Astrocyte of the spinal cord (primary cell): Measurements from ENCODE around the gene SLAMF1.

Experiments
- DNase-seq: peaks from one replicate; pipeline ENCODE4 v3.0.0; 2011; ENCODE audit warnings: low read depth, low spot score
- H3K4me3 ChIP-seq: 2 replicates; pipeline ENCODE4 v1.5.1; 2011; ENCODE audit warnings: low read depth, mild to moderate bottlenecking, low read length, moderate library complexity
- in situ Hi-C: cut with HindIII; loops from 2 replicates; pipeline ENCODE4 v1.10.0; 2017; ENCODE audit warnings: low sequenced_read_pairs
- TF ChIP-seq, protein P1 (sequence below): IDR thresholded peaks from 2 replicates; pipeline ENCODE4 v1.5.1; 2012; ENCODE audit warnings: low read depth, mild to moderate bottlenecking, low read length, inconsistent platforms

SLAMF1 gene

DNA sequence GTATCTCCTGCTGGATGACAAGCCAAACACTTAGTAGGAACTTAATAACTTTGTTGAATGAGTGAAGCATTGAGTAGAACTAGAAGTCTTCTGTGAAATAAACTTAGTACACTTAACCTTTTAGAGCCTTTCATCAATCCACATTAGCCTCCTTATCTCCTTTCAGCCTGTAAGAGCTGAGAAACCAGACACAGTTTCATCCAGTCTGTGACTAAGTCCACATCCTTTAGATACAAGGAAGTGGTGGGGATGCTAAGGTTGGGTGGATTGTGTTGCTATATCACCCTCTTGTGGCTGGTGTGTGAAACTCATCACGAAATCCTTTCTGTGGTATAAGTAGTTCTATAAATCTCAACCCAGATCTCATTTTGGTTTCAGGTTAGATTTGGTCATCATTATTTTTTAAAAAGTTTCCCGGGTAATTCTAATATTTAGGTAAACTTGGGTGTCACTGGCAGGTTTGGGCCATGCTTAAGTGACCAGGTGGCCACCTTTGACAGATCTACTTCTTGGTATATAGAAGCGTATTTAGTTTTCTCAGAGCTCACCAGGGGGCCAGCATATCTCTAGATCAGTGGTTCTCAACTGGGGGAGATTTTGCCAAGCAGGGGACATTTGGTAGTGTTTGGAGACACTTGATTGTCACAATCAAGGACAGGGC is 39.7 kb downstream of the SLAMF1 start:
- in situ Hi-C loops = no loop called here
- no peak overlapping the region for H3K4me3 ChIP-seq
- TF ChIP-seq, protein P1, sequence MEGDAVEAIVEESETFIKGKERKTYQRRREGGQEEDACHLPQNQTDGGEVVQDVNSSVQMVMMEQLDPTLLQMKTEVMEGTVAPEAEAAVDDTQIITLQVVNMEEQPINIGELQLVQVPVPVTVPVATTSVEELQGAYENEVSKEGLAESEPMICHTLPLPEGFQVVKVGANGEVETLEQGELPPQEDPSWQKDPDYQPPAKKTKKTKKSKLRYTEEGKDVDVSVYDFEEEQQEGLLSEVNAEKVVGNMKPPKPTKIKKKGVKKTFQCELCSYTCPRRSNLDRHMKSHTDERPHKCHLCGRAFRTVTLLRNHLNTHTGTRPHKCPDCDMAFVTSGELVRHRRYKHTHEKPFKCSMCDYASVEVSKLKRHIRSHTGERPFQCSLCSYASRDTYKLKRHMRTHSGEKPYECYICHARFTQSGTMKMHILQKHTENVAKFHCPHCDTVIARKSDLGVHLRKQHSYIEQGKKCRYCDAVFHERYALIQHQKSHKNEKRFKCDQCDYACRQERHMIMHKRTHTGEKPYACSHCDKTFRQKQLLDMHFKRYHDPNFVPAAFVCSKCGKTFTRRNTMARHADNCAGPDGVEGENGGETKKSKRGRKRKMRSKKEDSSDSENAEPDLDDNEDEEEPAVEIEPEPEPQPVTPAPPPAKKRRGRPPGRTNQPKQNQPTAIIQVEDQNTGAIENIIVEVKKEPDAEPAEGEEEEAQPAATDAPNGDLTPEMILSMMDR = peak; percentile 73
- DNase-seq = peak; percentile 76

DNA sequence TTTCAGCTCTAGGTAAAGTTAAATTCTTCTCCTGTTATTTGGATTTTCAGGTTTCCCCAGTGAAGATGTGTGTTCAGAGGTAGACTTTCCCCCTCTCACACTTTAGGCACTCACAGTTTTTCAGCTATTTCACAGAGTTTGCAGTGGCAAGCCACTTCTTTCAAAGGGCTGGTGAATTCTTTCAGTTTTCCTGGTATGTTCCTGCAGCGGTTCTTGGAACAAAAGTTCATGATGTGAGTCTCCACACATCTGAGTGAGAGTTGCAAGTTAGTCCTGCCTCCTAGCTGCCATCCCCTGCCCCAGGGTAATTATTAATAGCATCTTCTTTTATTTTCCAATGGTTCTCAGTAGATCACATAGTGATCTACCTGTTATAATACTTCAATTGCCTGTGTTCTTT is 40.2 kb downstream of the SLAMF1 start:
- TF ChIP-seq, protein P1 = no peak
- DNase-seq = no peak
- no peak overlapping the region for H3K4me3 ChIP-seq
- in situ Hi-C loops = no loop called here

DNA sequence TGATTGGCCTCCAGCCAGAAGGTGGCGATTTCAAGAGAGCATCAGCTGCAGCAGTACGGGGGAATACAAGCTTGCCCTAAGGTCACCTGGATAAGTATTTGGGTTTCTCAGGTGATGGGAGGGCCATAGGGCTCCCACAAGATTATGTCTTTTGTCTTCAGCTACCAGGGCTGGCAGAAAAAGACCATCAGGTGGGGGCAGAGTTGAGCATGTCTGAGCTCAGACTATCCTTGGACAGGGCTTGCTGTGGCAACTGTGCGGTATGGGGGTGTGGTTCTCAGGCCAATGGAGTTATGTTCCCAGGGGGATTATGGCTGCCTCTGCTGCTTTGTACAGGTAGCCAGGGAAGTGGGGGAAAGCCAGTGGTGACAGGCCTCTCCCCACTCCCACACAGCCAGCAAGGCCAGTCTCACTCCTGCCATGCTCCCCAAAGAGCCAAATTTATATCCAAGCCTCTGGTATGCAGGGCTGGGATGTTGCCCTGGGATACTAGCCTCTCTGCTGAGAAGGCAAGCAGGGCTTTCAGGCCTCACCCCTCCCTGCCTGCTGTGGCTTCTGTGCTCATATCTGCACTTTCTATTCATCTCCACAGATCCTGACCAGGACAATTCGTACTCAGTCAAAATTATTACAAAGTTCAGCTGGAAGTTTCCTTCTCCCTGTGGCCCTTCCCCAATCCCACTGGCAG is 40.9 kb downstream of the SLAMF1 start:
- in situ Hi-C loops = no loop called here
- H3K4me3 ChIP-seq = no peak overlapping the region
- DNase-seq = no peak
- TF ChIP-seq, protein P1 = no peak

DNA sequence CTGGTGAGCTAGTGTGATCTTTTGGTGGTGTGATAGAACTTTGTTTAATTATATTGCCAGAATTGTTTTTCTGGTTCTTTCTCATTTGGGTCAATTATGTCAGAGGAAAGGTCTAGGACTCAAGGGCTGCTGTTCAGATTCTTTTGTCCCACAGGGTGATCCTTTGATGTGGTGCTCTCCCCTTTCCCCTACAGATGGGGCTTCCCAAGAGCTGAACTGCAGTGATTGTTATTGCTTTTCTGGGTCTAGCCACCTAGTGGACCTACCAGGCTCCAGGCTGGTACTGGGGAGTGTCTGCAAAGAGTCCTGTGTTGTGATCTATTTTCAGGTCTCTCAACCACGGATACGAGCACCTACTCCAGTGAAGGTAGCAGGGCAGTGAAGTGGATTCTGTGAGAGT is 41.6 kb downstream of the SLAMF1 start:
- TF ChIP-seq, protein P1 = no peak
- no peak overlapping the region for H3K4me3 ChIP-seq
- in situ Hi-C loops = no loop called here
- no peak for DNase-seq

DNA sequence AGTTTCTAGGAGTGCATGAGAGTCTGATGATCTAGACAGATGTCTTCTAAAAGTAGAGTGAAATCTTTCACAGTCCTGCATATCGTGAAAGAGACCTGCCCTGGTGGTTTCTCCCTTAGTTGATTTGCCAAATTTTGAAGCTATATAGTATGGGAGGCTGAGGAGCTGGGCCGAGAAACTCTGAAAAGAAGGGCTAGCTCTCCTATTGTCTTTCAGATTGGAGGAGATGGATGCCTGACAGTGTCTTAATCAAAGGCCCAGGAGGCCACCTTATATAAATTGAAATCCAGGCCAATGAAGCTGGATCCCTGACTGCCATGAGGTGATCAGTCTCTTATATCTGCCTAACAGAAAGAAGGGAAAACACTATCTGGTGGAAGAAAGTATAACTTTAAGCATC is 49.1 kb downstream of the SLAMF1 start:
- in situ Hi-C loops = no loop called here
- H3K4me3 ChIP-seq = no peak overlapping the region
- no peak for DNase-seq
- TF ChIP-seq, protein P1 = no peak

DNA sequence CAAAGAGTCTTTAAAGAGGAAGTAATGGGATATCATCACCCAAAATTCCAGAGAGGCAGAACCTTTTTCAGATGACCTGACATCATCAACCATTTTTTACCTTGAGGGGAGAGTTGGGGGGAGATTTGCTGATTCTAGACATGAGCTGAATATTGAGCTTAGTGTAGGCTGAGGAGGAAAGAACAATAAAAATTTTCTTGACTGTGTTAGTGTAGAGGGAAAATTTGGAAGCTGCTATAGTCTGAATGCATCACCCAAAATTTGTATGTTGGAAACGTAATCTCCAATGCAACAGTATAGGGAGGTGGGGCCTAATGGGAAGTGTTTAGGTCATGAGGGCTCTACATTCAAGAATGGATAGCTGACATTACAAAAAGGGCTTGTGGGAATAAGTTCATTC is 49.8 kb downstream of the SLAMF1 start:
- H3K4me3 ChIP-seq = no peak overlapping the region
- TF ChIP-seq, protein P1 = no peak
- in situ Hi-C loops = no loop called here
- no peak for DNase-seq
